IMR-90 (cell line): ENCODE data around the gene ZNF385D. TPM values are rescaled to one million over a fixed set of nuclear protein-coding genes. Genes with fewer than 3 reads are reported as not detected.

Experiments used
- ATAC-seq: fragments of 200-7000 bp; cut with Tn5 transposase; 2 replicates; pipeline ENCODE4 v1.9.1; 2020; ENCODE audit warnings: low read depth, mild to moderate bottlenecking, moderate library complexity
- BruUV-seq: library from RNA; stranded (reverse); fragments of 400-500 nt; replicated peaks from 2 replicates; lab custom pipeline; 2021; lab: Mats Ljungman, UMichigan
- CTCF ChIA-PET: fragments of 300-600 bp; formaldehyde crosslinking; extraction: SDS; loops from one replicate; lab custom pipeline; 2021; ENCODE audit warnings: antibody characterized with exemption; lab: Yijun Ruan, JAX
- POLR2A ChIA-PET: fragments of 300-600 bp; sonication (Branson Sonifier 250); formaldehyde crosslinking; loops from one replicate; lab custom pipeline; 2022; ENCODE audit warnings: antibody characterized with exemption; ENCODE audit not compliant: unreplicated experiment; lab: Charles Lee
- DNase-seq: peaks from one replicate; pipeline ENCODE4 v3.0.0; 2013
- H2AFZ ChIP-seq: replicated peaks from 2 replicates; pipeline ENCODE3; 2013; ENCODE audit warnings: low read length, mild to moderate bottlenecking; ENCODE audit not compliant: poor library complexity
- H2AK5ac ChIP-seq: 2 replicates; pipeline ENCODE4 v1.6.1; 2013; ENCODE audit warnings: low read depth, low read length, inconsistent platforms
- H2AK9ac ChIP-seq: replicated peaks from 2 replicates; pipeline ENCODE3; 2013; ENCODE audit warnings: mild to moderate bottlenecking, low read depth, low read length, moderate library complexity; ENCODE audit not compliant: poor library complexity
- H2BK120ac ChIP-seq: 2 replicates; pipeline ENCODE4 v1.6.1; 2013; ENCODE audit warnings: low read depth, low read length, inconsistent platforms
- H2BK15ac ChIP-seq: 3 replicates; pipeline ENCODE4 v1.6.1; 2013; ENCODE audit warnings: low read depth, low read length, inconsistent platforms
- H2BK20ac ChIP-seq: 2 replicates; pipeline ENCODE4 v1.6.1; 2013; ENCODE audit warnings: low read depth, mild to moderate bottlenecking, inconsistent platforms, low read length, moderate library complexity
- H2BK5ac ChIP-seq: 2 replicates; pipeline ENCODE4 v1.6.1; 2013; ENCODE audit warnings: mild to moderate bottlenecking, low read depth, low read length, inconsistent platforms; ENCODE audit not compliant: poor library complexity, severe bottlenecking
- H3K14ac ChIP-seq: replicated peaks from 2 replicates; pipeline ENCODE4 v1.6.1; 2013; ENCODE audit warnings: low read depth, low read length, inconsistent platforms
- H3K18ac ChIP-seq: 2 replicates; pipeline ENCODE4 v1.6.1; 2013; ENCODE audit warnings: low read depth, low read length, control low read depth
- H3K23ac ChIP-seq: 2 replicates; pipeline ENCODE4 v1.6.1; 2013; ENCODE audit warnings: low read depth, low read length, inconsistent platforms
- H3K27ac ChIP-seq: 2 replicates; pipeline ENCODE4 v1.5.1; 2013; ENCODE audit warnings: mild to moderate bottlenecking, control low read depth, low read length; ENCODE audit not compliant: insufficient read depth
- H3K27me3 ChIP-seq: 2 replicates; pipeline ENCODE4 v1.6.1; 2013; ENCODE audit warnings: low read length; ENCODE audit not compliant: control insufficient read depth, insufficient read depth
- H3K36me3 ChIP-seq: 2 replicates; pipeline ENCODE4 v1.6.1; 2013; ENCODE audit warnings: low read length, mixed read lengths; ENCODE audit not compliant: control insufficient read depth, insufficient read depth
- H3K4ac ChIP-seq: 2 replicates; pipeline ENCODE4 v1.6.1; 2013; ENCODE audit warnings: low read depth, low read length, inconsistent platforms
- H3K4me1 ChIP-seq: 2 replicates; pipeline ENCODE4 v1.6.1; 2013; ENCODE audit warnings: low read length, mixed read lengths; ENCODE audit not compliant: control insufficient read depth, insufficient read depth
- H3K4me2 ChIP-seq: 2 replicates; pipeline ENCODE4 v1.6.1; 2013; ENCODE audit warnings: low read depth, mild to moderate bottlenecking, control low read depth, low read length, moderate library complexity
- H3K4me3 ChIP-seq: 2 replicates; pipeline ENCODE4 v1.5.1; 2013; ENCODE audit warnings: low read depth, mild to moderate bottlenecking, control low read depth, low read length, moderate library complexity; ENCODE audit not compliant: insufficient read depth
- H3K56ac ChIP-seq: 2 replicates; pipeline ENCODE4 v1.6.1; 2013; ENCODE audit warnings: low read length, inconsistent platforms; ENCODE audit not compliant: insufficient read depth; ENCODE audit errors: extremely low read depth
- H3K79me1 ChIP-seq, 2 experiments: 2 replicates each; pipeline ENCODE4 v1.6.1; 2013; ENCODE audit warnings: low read length in 2 of 2, inconsistent platforms in 1 of 2, low read depth in 1 of 2
- H3K9ac ChIP-seq: 2 replicates; pipeline ENCODE4 v1.6.1; 2013; ENCODE audit warnings: low read depth, low read length, control low read depth
- H3K9me1 ChIP-seq: 2 replicates; pipeline ENCODE4 v1.6.1; 2013; ENCODE audit warnings: low read length, inconsistent platforms; ENCODE audit not compliant: insufficient read depth
- H3K9me3 ChIP-seq: 2 replicates; pipeline ENCODE4 v1.6.1; 2013; ENCODE audit warnings: low read length; ENCODE audit not compliant: control insufficient read depth, insufficient read depth
- H4K20me1 ChIP-seq: 2 replicates; pipeline ENCODE4 v1.6.1; 2013; ENCODE audit warnings: low read length, inconsistent platforms; ENCODE audit not compliant: insufficient read depth
- H4K5ac ChIP-seq: 2 replicates; pipeline ENCODE4 v1.6.1; 2013; ENCODE audit warnings: mild to moderate bottlenecking, low read depth, low read length, control low read depth
- H4K8ac ChIP-seq, 2 experiments: 2 replicates each; pipeline ENCODE4 v1.6.1; 2013; ENCODE audit warnings: low read depth in 2 of 2, low read length in 2 of 2, control low read depth in 1 of 2, inconsistent platforms in 1 of 2
- H4K91ac ChIP-seq: 2 replicates; pipeline ENCODE4 v1.6.1; 2013; ENCODE audit warnings: low read depth, low read length, inconsistent platforms; ENCODE audit not compliant: insufficient read depth
- BHLHE40 ChIP-seq: fragments of 150-350 bp; IDR thresholded peaks from 2 replicates; pipeline ENCODE4 v1.6.1; 2016; ENCODE audit warnings: mild to moderate bottlenecking, low read depth, low read length
- CEBPB ChIP-seq: IDR thresholded peaks from 2 replicates; pipeline ENCODE4 v1.6.1; 2012; ENCODE audit warnings: low read depth, low read length, improper control_type of control experiment
- CHD1 ChIP-seq: IDR thresholded peaks from 2 replicates; pipeline ENCODE4 v1.6.1; 2012; ENCODE audit warnings: low read depth, low read length, improper control_type of control experiment
- FOS ChIP-seq: fragments of 150-350 bp; IDR thresholded peaks from 2 replicates; pipeline ENCODE4 v1.6.1; 2016; ENCODE audit warnings: low read depth, low read length
- MAFK ChIP-seq: IDR thresholded peaks from 2 replicates; pipeline ENCODE4 v1.6.1; 2012; ENCODE audit warnings: low read depth, low read length, improper control_type of control experiment
- MAZ ChIP-seq: IDR thresholded peaks from 2 replicates; pipeline ENCODE4 v1.6.1; 2012; ENCODE audit warnings: low read depth, mild to moderate bottlenecking, low read length, improper control_type of control experiment, moderate library complexity, borderline replicate concordance
- MXI1 ChIP-seq: IDR thresholded peaks from 2 replicates; pipeline ENCODE4 v1.6.1; 2012; ENCODE audit warnings: low read depth, mild to moderate bottlenecking, low read length, moderate library complexity, borderline replicate concordance
- NFE2L2 ChIP-seq: fragments of 150-350 bp; IDR thresholded peaks from 2 replicates; pipeline ENCODE4 v1.6.1; 2016; ENCODE audit warnings: low read depth, mild to moderate bottlenecking, low read length
- POLR2A ChIP-seq: IDR thresholded peaks from 2 replicates; pipeline ENCODE4 v1.6.1; 2012; ENCODE audit warnings: mild to moderate bottlenecking, low read depth, low read length
- RAD21 ChIP-seq: IDR thresholded peaks from 2 replicates; pipeline ENCODE4 v1.6.1; 2012; ENCODE audit warnings: low read length, improper control_type of control experiment
- RCOR1 ChIP-seq: IDR thresholded peaks from 2 replicates; pipeline ENCODE4 v1.6.1; 2012; ENCODE audit warnings: mild to moderate bottlenecking, low read length, improper control_type of control experiment; ENCODE audit not compliant: insufficient replicate concordance
- USF2 ChIP-seq: fragments of 150-350 bp; IDR thresholded peaks from 2 replicates; pipeline ENCODE4 v1.6.1; 2017; ENCODE audit warnings: mild to moderate bottlenecking, antibody characterized with exemption, low read length, low read depth
- WGBS, 2 experiments: methylation state at CpG; one replicate each; pipeline versions ENCODE4 v1.1.5 to v1.1.7; 2013; ENCODE audit warnings: missing lambda C conversion rate in 2 of 2; ENCODE audit not compliant: insufficient read length in 1 of 2; ENCODE audit errors: extremely low coverage in 2 of 2; 5-methylcytosine and 5-hydroxymethylcytosine counted together
- dilution Hi-C: fragments of 300-500 bp; cut with HindIII; formaldehyde crosslinking; loops from one replicate; pipeline ENCODE4 v1.14.3; 2018; ENCODE audit warnings: low sequenced_read_pairs; ENCODE audit not compliant: unreplicated experiment
- in situ Hi-C: fragments of 300-500 bp; cut with MboI; formaldehyde crosslinking; loops from 3 replicates; pipeline ENCODE4 v1.14.3; 2019; ENCODE audit warnings: low sequenced_read_pairs, inconsistent platforms, mixed read lengths
- intact Hi-C: fragments of 100-400 bp; cut with micrococcal nuclease; formaldehyde crosslinking; loops from 2 replicates; pipeline ENCODE4 v1.10.0; 2022
- polyA plus RNA-seq, 3 experiments: library from polyadenylated mRNA; depleted of rRNA; stranded (reverse); fragments of >200 nt; gene quantifications; 2 replicates each; pipeline ENCODE4 v1.2.3, GENCODE V29; 2012; ENCODE audit warnings: low replicate concordance in 1 of 3
- total RNA-seq: library from RNA; depleted of rRNA; stranded (reverse); fragments of >200 nt; gene quantifications from 2 replicates; pipeline ENCODE4 v1.2.3, GENCODE V29; 2012
- TF ChIP-seq, protein P1 (sequence below): fragments of 150-350 bp; IDR thresholded peaks from 2 replicates; pipeline ENCODE4 v1.6.1; 2016; ENCODE audit warnings: low read depth, mild to moderate bottlenecking, low read length, moderate library complexity, borderline replicate concordance

Gene ZNF385D
- total and polyA plus RNA-seq, 2 of the 4 experiments (the other 2 are of a cell fraction) = 0.18 to 2.4 TPM

DNA sequence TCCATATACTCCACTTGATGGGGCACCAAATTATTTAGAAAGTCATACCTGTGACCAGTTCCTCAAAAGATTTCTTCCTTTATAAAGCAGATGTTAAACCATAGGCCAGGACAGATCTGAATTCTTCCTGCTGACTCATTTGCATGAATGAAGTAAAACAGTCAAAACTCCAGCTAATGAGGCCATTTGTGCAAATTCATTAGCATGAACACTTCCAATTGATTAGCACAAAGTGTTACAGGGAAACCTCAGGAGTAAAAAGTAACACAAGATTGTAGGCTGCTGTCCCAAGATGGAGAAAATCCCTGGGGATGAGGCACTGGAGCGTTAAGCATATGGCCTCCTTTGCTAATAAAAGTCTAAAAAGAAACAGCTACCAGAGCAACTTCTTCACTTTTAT is 149.8 kb downstream of the ZNF385D start:
- no peaks in the 10 kb centered on the region for H3K27me3 ChIP-seq
- H4K8ac ChIP-seq = no peak overlapping the region
- no peaks in the 10 kb centered on the region for H3K36me3 ChIP-seq
- H3K4me1 ChIP-seq = no peaks in the 10 kb centered on the region
- no peak overlapping the region for H2AK9ac ChIP-seq
- no peak overlapping the region for H4K5ac ChIP-seq
- H3K56ac ChIP-seq = no peak overlapping the region
- no peak overlapping the region for H3K27ac ChIP-seq
- BruUV-seq = no TSS peak
- intact Hi-C loops = no loop called here
- H2AK5ac ChIP-seq = no peak overlapping the region
- no peak overlapping the region for H2AFZ ChIP-seq
- ChIA-PET POLR2A (no interaction called here), CTCF (interaction anchor here (0.6 kb wide), 1 partner anchor 67 kb away, joined by 3 read pairs; no protein-coding TSS in a partner anchor)
- no peak overlapping the region for H3K4ac ChIP-seq
- H2BK20ac ChIP-seq = no peak overlapping the region
- no peak overlapping the region for H2BK5ac ChIP-seq
- no peak overlapping the region for H3K4me2 ChIP-seq
- no CpG with 5 or more reads among the region's 1 CpG for WGBS, 2 experiments
- no peaks in the 10 kb centered on the region for H3K9me3 ChIP-seq
- no peak overlapping the region for H3K9ac ChIP-seq
- H2BK15ac ChIP-seq = no peak overlapping the region
- TF ChIP-seq CEBPB (no peak), POLR2A (no peak), BHLHE40 (no peak), USF2 (no peak), MAZ (no peak), RCOR1 (no peak), MXI1 (no peak), RAD21 (no peak), FOS (no peak), CHD1 (no peak), MAFK (no peak), NFE2L2 (no peak)
- TF ChIP-seq, protein P1, sequence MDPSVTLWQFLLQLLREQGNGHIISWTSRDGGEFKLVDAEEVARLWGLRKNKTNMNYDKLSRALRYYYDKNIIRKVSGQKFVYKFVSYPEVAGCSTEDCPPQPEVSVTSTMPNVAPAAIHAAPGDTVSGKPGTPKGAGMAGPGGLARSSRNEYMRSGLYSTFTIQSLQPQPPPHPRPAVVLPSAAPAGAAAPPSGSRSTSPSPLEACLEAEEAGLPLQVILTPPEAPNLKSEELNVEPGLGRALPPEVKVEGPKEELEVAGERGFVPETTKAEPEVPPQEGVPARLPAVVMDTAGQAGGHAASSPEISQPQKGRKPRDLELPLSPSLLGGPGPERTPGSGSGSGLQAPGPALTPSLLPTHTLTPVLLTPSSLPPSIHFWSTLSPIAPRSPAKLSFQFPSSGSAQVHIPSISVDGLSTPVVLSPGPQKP = no peak
- no peak overlapping the region for H3K23ac ChIP-seq
- H2BK120ac ChIP-seq = no peak overlapping the region
- no peak overlapping the region for H3K18ac ChIP-seq
- no peak overlapping the region for H3K4me3 ChIP-seq
- no peak overlapping the region for H4K91ac ChIP-seq
- H3K79me1 ChIP-seq = no peaks in the 10 kb centered on the region
- dilution Hi-C loops = no loop called here
- no peaks in the 10 kb centered on the region for H3K9me1 ChIP-seq
- no peak overlapping the region for H3K14ac ChIP-seq
- in situ Hi-C loops = no loop called here
- H4K20me1 ChIP-seq = no peaks in the 10 kb centered on the region
- no peak for ATAC-seq
- no peak for DNase-seq
